K562 (cell line): Measurements from ENCODE around the gene RFESD.

Experiments used
- ARID4B ChIP-seq: sonication (generic); formaldehyde crosslinking; IDR thresholded peaks from 2 replicates; pipeline ENCODE4 v1.8.0; 2022; ENCODE audit warnings: mild to moderate bottlenecking, missing genetic modification reagents
- TARDBP ChIP-seq: fragments of 450-650 bp; IDR thresholded peaks from 2 replicates; pipeline ENCODE4 v1.6.1; 2016
- TEAD2 ChIP-seq: fragments of 450-650 bp; IDR thresholded peaks from 2 replicates; pipeline ENCODE4 v1.6.1; 2016; ENCODE audit warnings: missing genetic modification characterization, control low read depth, missing compliant biosample characterization

DNA sequence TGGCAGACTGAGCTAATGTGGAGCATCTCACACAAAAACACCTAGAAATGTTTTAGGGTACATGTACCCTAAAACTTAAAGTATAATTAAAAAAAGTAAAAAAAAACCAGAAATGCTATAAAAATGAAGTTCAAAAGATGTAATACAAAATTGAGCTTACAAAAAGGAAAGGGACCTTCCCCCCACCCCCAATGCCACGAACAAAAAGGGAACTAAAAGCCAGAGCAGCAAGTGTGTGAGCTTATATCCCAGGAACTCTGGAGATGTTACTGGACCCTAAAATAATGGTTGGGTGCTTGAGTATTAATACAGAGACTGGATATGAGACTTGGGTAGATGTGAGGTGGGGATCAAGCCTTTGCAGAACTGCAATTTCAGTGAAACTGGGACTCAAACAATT lies 25.2 kb downstream of the RFESD start:
- TF ChIP-seq ARID4B (CRISPR knock-in tag) (no peak), TARDBP (no peak), TEAD2 (tag) (no peak)
